Activated CD8-positive, alpha-beta memory T cell treated with anti-CD3 and anti-CD28 coated beads for 1 hour (primary cell): Measurements from ENCODE around the gene FKBP8.
"Not testable (repeated sequence)": the region's sequence is repeated elsewhere in the genome, so short reads cannot be mapped to it uniquely, and the experiment has no call there.

Source experiments
- DNase-seq, 2 donors: peaks; one replicate each; pipeline ENCODE4 v3.0.0-alpha.2; 2020; ENCODE audit warnings: low read depth in 1 of 2; ENCODE audit errors: extremely low read depth in 1 of 2

Gene FKBP8

DNA sequence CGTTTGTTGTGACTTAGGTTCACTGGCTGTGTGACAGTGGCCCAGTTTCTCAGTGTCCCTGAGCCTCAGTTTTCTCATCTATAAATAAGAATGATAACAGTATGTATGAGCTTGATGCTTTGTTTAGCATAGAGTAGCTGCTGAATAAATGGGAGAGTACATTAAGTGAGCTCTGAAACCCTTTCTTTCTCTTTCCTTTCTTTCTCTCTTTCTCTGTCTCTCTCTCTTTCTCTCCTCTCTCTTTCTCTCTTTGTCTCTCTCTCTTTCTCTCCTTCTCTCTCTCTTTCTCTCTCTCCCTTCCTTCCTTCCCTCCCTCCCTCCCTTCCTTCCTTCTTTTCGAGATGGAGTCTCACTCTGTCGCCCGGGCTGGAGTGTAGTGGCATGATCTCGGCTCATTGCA is 16.3 kb upstream of the FKBP8 start:
- no peak for DNase-seq

DNA sequence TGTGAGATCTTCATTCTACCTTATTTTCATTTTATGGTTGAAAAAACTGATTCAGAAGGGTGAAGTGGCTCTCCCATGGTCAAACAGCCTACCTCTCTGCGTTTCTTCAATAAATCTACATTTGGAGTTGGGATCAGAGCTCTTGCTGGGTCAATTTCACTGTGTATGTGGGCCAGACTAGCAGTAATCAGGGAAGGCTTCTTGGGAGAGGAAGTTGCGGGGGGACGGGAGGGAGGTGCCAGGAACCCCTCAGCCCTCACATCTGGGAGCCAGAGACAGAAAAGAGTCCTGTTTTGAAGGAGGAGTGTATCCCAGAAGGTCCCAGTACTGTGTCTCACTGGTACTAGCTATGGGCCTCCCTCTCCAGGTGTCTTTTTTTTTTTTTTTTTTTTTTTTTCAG is 15.2 kb upstream of the FKBP8 start:
- DNase-seq = no peak

DNA sequence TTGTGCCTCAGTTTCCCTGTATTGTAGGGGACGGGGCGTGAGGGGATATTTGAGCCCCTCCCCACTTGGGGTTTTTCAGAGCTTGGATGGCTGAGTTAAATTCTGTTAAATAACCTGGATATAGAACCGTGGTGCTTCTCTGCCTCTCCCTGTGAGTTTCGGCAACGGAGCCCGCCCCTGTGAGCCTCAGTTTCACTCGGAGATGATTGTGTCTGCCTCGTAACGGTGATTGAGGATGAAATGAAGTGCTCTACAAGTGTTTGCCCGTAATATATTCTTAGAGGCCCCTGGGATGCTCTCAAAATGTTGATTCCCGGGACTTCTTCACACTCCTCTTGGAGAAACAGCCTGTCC is 14.8 kb upstream of the FKBP8 start:
- DNase-seq = no peak

GRCh38 chr19:18557411-18558201 is 14.2 kb upstream of the FKBP8 start, which contains the start of gene KXD1:
TSS of gene KXD1 (plus strand) at chr19:18557870. CDS start at chr19:18562057, 4,187 bp downstream.
- DNase-seq = peak; percentile 93 to 97

DNA sequence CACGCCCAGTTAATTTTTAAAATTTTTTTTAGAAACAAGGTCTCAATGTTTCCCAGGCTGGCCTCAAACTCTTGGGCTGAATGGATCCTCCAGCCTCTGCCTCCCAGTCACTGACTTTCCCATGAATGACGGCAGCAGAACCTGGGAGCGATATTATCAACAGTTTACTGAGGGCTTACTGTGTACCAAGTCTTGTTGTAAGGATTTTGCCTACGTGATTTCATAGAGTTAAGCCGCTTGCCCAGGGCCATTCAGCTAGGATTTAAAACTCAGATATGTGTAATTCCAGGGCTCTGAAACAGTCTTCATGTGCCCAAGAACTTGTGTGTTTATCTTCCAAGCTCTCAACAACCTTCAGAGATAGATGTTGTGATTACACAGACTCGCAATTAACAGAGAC is 8.3 kb upstream of the FKBP8 start:
- DNase-seq = no peak

DNA sequence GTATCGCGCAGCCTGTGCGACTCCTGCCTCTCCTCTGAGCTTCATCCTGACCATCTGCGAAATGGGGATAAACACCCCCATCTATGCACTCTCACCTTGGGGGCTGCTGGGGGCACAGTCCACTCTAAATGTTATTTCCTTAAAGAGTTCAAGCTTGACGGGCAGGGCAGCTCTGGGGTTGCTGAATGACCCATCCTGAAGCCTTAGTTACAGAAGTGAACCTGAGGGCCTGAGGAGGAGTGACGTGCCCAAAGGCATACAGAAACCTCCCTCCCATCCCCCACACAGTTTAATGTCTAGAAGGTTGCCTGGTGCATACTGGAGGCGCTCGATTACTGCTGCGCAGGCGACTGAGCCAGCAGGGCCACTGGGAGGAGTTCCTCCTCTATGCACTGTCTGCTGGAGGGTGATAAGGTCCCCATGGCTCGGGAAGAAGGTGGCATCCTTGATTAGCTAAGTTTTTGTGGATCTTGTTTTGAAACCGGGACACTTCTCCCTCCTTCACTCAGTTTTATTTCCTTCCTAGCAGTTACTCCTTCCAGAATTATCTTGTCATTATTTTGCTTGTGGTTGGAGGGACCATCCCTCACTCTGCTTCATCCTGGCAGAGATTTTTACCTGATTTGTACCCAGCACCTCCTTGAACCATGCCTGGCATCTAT is 572 bp upstream of the FKBP8 start:
- DNase-seq = peak in 1 of 2 donors; percentile 31

GRCh38 chr19:18541992-18542940 is 1.1 kb downstream of the FKBP8 start:
- no peak for DNase-seq

DNA sequence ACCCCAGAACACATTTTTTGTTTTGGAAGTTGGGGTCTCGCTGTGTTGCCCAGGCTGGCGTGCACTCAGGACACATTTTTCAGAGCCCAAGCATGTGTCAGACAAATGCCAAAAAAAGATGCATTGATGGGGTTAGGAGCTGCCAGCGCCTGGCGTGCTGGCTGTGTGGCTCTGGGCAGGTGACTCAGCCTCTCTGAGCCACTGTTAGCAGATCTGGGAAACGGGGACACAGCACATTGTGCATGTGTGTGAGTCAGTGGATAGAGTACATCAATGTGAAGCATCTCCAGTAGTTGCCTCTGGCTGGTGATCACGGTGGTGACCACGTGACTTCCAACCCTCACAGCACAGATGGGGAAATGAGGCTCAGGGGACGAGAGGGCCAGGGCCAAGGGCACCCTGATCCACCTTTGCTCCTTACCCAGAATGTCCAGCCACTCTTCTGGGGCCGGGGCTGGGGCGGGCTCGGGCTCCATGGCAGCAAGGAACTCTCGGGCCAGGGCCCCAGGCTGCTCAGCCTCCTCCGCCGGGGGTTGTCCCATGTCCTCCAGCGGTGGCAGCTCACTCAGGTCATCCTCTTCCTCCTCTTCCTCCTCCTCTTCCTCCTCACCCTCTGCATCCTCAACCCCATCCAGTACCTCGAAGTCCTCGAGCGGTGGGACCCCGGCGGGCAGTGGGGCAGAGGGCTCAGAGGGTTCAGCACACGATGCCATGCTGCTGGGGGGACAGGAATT is 1.9 kb downstream of the FKBP8 start:
- DNase-seq = no peak

GRCh38 chr19:18540200-18540599 is 3.2 kb downstream of the FKBP8 start:
- not testable (repeated sequence) for DNase-seq

- DNase-seq = no peak
These were observed 4.0 kb downstream of the FKBP8 start for GRCh38 chr19:18539372-18539771.

DNA sequence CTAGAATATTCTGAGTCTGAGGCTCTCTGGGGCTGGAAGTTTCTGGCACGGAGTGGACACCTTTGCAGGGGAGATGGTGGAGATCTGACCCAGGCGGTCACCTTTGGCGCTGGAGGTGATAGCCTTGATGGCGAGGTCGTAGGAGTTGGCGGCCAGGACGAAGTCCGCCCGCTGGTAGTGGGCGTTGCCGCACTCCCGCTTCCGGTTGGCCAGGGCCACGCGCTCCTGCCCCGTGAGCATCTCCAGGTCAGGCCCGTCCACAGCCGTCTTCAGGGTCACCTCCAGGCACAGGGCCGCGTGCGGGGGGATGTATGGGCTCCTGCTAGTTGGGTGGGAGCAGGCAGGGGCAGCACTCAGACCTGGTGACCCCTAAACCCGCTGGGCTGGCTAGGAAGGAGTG is 5.3 kb downstream of the FKBP8 start:
- no peak for DNase-seq

DNA sequence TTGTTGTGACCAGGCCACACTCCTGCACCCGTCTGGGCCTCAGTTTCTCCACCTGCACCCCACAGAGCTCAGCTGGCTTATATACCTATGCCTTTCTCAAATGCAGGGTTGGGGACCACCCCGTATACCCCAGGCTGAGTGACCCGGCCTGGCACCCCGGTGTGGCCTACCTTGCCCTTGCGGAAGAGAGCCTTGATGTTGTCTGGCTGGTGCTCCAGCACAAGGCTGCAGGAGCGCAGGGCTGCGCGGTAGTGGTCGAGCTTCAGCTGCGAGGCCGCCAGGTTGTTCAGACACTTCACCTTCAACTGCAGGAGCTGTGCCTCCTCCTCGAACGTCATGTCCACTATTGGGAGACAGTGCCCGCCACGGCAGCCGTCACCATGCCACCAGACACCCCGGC is 5.9 kb downstream of the FKBP8 start:
- DNase-seq = no peak

DNA sequence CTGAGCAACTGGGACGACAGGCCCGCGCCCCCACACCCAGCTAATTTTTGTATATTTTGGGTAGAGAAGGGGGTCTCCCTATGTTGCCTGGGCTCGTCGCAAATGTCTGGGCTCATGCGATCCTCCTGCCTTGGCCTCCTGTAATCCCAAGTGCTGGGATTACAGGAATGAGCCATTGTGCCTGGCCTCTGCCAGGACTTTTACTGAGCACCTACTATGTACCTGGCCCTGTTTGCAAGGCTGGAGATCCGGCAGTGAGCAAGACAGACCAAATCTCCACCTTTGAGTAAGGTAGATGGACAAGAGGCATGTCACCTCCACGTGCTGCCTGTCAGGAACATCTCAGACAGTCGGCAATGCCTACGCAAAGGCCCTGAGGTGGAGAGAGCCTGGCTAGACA is 6.9 kb downstream of the FKBP8 start:
- DNase-seq = no peak

GRCh38 chr19:18533058-18533457 is 10.3 kb downstream of the FKBP8 start:
- DNase-seq = no peak

- no peak for DNase-seq
These were observed 11.0 kb downstream of the FKBP8 start for GRCh38 chr19:18532168-18532890.

DNA sequence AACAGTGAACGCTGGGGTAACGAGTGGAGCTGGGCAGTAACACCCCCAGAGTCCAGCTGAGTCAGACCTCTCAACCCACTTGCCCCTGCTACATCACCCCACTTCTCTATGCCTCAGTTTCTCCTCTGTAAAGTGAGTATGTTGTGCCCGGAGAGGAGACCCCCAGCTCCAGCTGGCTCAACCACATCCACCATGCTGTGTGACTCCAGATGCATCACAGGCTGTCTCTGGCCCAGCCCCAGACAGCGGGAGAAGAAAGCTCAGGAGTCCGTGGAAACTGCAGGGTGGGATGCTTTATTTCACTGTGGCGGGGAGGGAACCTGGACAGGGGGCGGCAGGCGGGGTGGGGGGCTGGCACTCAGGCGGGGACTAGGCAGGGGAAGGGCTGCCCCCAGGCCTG is 11.9 kb downstream of the FKBP8 start:
- no peak for DNase-seq

DNA sequence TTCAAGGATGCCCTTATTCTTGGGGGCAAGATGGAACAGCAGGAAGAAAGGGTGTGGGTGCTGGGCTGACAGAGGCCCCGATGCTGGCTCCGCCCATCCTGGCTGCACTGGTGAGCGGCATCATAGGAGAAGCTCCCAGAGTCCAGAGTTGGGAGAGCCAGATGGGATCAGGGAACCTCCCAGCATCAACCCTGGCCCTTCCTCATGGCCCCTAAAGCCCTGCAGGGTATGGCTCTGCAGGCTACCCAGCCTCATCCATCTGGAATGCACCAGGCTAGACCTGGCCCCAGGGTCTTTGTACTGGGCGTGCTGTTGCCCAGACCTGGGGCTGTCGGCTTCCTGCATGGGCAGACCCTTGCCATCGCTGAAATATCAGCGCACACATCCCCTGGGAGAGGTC is 13.6 kb downstream of the FKBP8 start:
- DNase-seq = no peak

- no peak for DNase-seq
These were observed 17.1 kb downstream of the FKBP8 start for GRCh38 chr19:18526316-18526715.

GRCh38 chr19:18523841-18524240 is 19.5 kb downstream of the FKBP8 start:
- no peak for DNase-seq

DNA sequence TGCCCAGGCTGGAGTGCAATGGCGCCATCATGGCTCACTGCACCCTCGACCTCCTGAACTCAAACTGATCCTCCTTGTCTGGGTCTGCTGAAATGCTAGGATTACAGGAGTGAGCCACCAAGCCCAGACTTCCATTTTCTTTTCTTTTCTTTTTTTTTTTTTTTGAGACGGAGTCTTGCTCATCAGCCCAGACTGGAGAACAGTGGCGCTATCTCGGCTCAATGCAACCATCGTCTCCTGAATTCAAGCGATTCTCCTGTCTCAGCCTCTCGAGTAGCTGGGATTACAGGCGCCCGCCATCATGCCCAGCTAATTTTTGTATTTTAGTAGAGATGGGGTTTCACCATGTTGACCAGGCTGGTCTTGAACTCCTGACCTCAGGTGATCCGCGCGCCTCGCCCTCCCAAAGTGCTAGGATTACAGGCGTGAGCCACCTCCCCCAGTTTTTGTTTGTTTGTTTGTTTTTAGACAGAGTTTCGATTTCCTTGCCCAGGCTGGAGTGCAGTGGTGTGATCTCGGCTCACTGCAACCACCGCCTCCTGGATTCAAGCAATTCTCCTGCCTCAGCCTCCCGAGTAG is 20.4 kb downstream of the FKBP8 start:
- not testable (repeated sequence) for DNase-seq
